GM12875 (cell line): ENCODE data around the gene GPR18.

Experiments used
- H3K4me3 ChIP-seq: one replicate; pipeline ENCODE4 v1.5.1; 2011; ENCODE audit warnings: low read depth, low read length, control low read depth
- CTCF ChIP-seq: IDR thresholded peaks from 2 replicates; pipeline ENCODE4 v1.5.1; 2011; ENCODE audit warnings: low read depth, mild to moderate bottlenecking, control low read depth, inconsistent platforms, low read length, moderate library complexity, borderline replicate concordance; ENCODE audit not compliant: insufficient read depth

The GPR18 gene

GRCh38 chr13:99298056-99298455 lies 39.9 kb upstream of the GPR18 start:
- TF ChIP-seq CTCF = no peak
- no peak overlapping the region for H3K4me3 ChIP-seq

GRCh38 chr13:99297331-99297730 lies 39.2 kb upstream of the GPR18 start:
- no peak overlapping the region for H3K4me3 ChIP-seq
- no peak for TF ChIP-seq CTCF

- no peak overlapping the region for H3K4me3 ChIP-seq
- TF ChIP-seq CTCF = no peak
Measured at GRCh38 chr13:99296398-99296797, 38.2 kb upstream of the GPR18 start.

GRCh38 chr13:99295488-99296252 lies 37.5 kb upstream of the GPR18 start:
- no peak overlapping the region for H3K4me3 ChIP-seq
- TF ChIP-seq CTCF = no peak

GRCh38 chr13:99294958-99295357 lies 36.8 kb upstream of the GPR18 start:
- no peak overlapping the region for H3K4me3 ChIP-seq
- TF ChIP-seq CTCF = no peak

- TF ChIP-seq CTCF = no peak
- no peak overlapping the region for H3K4me3 ChIP-seq
Measured at GRCh38 chr13:99294198-99294597, 36.0 kb upstream of the GPR18 start.

- H3K4me3 ChIP-seq = no peak overlapping the region
- no peak for TF ChIP-seq CTCF
Measured at GRCh38 chr13:99293178-99293577, 35.0 kb upstream of the GPR18 start.
